Fibroblast of peridontal ligament (primary cell): ENCODE data around the gene WDR90.
"Not testable (repeated sequence)": the region's sequence is repeated elsewhere in the genome, so short reads cannot be mapped to it uniquely, and the experiment has no call there.

Source experiments
- DNase-seq: peaks from one replicate; pipeline ENCODE4 v3.0.0-alpha.2; 2010; ENCODE audit errors: extremely low read depth

The WDR90 gene

DNA sequence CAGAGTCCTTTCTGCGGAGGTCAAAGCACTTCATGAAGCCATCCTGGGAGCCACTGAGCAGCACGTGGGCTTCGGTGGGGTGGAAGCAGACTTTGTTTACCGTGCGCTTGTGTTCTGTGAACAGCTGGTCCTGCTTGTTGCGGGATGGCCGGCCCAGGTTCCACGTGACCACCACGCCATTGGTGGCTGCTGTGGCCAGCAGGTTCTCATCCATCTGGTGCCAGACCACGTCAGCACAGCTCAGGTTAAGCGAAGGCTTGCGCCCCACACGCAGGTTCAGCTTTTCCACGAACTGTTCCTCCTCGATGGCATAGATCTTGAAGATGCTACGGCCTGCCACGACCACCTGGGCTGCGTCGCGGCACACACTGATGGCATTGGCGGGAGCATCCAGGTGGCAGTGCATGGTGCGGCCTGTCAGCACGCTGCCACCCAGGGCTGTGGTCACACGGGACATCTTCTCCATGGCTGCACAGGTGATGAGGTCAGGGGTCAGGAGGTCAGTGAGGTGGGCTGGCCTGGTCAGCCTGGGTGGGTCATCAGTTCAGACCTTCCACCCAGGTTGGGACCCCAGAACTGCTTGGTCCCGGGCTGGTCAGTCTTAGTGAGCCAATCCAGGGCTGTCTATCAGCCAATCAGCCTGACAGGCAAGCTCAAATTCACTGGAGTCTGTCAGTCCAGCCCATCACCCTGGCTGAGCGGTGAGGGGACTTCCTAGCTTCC lies 40.2 kb downstream of the WDR90 start:
- DNase-seq: no peak

DNA sequence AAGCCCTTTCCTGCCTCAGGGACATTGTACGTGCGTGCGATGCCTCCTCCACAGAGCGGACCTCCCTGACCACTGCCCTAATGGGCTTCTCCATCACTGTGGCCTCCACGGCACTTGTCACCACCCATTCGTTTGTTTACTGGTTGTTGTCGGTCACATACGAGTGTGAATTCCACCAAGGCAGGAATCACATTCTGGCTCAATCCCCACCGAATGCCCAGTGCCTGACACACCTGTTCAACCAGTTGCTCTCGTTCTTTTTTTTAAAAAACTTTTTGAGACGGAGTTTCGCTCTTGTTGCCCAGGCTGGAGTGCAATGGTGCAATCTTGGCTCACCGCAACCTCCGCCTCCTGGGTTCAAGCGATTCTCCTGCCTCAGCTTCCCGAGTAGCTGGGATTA lies 42.1 kb downstream of the WDR90 start:
- not testable (repeated sequence) for DNase-seq

DNA sequence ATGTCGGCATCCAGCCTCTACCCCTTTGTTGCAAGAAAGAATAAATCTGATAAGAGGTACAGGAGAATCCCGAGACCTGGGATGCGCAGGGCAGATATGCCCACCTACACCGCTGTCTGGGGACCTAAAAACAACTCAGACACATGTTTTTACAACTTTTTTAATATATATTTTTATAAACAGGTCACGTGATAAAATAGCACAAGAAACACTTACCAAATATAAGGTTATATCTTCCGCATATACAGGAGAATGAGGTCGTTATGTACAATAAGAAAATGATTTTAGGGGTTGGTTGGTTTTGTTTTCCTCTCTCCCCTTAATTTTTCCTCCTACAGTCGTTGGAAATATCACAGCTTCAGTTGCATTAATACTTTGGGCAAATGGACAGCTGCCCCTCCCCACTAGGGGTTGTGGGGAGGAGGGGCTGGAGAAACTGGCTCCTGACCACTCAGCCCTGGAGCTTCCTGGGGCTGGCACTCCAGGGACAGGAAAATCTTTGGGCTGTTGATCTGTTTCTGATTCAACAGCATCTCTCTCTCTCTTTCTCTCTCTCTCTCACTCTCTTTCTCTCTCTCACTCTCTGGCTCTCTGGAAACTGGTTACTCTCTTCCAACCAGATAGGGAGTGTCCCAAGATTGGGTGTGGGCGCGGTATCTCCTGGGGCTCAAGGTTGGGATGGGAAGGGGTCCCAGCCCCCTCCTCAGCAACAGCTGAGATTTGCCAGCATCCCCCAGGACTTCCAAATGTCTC lies 43.4 kb downstream of the WDR90 start:
- no peak for DNase-seq

DNA sequence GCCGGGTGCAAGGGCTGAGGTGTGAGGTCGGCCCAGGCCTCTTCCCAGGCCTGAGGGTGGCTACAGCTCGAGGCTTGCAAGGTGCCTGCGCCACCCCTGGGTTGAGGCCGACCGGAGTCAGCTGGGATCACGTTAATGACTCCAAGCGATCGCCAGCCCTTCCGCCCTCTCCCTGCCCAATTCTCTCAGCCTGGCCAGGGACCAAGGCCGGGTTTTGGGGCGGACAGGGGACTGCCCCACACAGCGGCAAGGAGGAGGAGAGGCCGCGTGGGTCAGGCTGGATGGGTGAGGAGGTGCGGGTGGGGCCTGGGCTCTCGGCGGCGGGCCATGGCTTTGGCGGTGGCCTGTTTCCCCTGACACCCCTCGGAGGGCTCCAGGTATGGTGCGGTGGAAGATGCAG lies 44.2 kb downstream of the WDR90 start:
- DNase-seq: no peak

DNA sequence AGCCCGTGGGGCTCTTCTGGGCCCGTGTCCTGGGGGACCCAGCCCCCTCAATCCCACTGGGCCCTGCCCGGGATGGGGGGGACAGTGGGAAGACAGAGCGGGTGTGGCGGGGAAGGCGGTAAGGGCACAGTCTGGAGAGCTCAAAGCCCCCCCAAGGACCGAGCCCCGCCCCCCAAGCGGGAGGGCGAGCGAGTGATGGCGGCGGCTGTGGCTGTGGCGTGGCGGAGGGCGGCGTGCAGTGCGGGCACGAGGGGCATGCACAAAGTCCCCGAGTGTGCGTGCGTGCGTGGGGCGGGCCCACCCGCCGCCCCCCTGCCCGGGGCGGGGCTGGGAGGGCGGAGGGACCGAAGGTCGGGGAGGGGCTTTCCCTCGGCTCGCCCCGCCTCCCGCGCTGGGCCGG lies 44.6 kb downstream of the WDR90 start:
- no peak for DNase-seq

DNA sequence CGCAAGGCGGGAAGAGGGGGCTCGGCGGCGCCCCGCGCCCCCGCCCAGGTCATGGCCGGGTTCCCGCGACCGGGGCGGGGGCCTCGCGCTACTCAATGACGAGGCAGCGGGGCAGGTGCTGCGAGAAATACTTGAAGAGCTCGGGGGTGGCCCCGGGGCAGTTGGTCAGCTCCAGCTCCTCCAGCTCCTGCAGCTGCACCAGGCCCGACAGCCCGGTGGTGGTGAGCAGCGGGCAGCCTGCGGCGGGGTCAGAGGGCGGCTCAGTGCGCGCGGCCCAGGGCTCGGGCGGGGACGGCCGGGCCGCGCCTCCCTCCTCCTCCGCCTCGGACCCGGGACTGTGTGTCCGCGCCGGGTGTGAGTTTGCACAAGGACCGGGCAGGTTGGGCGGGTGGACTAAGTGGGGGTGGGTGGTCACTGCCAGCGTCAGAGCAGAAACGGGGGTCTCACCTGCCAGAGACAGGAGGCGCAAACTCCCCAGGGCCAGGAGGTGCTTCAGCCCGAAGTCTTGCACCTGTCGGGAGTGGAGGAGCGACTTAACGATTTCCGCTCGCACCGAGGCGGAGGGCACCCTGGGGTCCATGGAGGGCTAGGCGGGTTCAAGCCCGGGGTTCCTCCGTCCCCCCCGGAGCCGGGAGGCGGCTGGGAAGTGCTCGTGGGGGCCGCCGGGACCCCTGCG lies 45.2 kb downstream of the WDR90 start:
- DNase-seq: no peak

DNA sequence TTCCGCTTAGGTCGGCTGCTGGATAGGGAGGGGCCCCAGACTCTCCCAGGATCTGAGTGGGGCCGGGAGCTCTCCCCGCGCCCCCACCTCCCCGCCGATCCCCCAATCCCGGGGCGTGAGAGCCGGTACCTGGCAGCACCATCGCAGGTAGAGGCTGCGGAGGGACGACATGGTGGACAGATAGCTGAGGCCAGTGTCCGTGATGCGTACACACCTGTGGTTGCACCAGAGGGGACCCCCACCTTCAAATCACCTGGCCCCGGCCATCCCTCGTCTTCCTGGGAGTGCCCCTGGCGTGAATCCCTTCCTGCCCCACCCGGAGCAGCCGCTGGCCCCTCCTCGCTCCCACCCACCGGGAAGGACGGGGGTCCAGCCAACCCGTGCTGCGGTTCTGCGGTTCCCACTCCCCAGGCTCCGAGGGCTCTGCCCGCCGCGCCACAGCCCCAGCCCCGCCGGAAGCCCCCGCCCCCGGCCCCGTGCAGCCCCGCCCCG lies 45.7 kb downstream of the WDR90 start:
- no peak for DNase-seq

DNA sequence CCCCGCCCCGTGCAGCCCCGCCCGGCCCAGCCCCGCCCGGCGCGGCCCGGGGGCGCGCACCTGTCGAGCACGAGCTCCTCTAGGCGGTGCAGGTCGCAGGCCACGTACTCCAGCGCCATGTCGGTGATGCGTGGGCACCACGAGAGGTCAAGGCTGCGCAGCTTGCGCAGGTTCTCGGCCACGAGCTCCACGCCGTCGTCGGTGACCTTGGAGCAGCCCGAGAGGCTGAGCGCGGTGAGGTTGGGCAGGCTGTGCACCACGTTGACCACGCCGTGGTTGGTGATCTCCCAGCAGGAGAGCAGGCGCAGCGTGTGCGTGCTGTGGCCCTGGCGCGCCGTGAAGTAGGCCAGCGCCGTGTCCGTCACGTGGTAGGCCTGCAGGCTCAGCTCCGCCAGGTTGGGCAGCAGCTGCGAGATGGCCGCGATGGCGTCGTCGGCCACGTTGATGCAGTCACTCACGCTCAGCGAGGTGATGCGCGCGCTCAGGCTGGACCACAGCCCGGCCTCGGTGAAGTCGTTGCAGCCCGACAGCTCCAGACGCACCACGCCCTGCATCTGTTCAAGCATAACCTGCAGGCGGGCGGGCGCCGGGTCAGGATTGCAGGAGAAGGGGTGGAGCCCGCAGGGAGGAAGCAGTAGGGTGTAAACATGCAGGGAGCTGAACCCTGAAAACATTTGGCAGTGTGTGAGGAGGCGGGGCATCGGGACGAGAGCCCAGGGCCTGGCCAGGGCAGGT lies 46.4 kb downstream of the WDR90 start:
- DNase-seq: no peak

DNA sequence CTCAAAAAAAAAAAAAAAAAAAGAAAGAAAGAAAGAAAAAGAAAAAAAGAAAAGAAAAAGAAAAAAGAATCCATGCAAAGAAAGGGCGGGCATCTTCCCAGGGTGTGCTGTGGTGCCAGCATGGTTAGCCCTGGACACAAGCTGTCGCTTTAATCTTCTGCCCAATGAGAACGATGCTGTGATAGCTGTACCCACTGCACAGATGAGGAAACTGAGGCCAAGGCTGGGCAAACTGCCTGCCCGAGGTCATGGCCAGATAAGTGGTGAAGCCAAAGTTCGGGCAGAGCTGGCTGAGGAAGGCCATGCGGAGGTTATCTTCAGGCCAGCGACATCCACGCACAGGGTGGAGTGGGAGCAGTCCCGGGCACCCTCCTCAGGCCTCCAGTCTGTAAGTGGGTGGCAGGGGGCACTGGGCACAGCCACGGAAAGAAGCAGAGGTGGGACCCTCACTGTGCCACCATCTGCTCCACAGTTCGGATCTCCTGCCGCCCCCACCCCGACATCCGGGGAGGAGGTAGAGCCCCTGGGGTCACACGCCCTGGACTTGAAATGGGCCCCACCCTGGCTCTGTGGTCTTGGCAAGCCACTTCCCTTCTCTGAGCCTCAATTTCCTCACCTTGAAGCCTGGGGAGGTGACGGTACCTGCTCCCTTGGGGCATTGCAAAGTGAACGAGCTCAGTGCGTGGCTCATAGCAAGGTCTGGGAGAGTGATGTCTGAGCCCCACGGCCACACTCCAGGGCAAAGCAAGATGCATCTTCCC lies 49.9 kb downstream of the WDR90 start:
- DNase-seq: no peak

DNA sequence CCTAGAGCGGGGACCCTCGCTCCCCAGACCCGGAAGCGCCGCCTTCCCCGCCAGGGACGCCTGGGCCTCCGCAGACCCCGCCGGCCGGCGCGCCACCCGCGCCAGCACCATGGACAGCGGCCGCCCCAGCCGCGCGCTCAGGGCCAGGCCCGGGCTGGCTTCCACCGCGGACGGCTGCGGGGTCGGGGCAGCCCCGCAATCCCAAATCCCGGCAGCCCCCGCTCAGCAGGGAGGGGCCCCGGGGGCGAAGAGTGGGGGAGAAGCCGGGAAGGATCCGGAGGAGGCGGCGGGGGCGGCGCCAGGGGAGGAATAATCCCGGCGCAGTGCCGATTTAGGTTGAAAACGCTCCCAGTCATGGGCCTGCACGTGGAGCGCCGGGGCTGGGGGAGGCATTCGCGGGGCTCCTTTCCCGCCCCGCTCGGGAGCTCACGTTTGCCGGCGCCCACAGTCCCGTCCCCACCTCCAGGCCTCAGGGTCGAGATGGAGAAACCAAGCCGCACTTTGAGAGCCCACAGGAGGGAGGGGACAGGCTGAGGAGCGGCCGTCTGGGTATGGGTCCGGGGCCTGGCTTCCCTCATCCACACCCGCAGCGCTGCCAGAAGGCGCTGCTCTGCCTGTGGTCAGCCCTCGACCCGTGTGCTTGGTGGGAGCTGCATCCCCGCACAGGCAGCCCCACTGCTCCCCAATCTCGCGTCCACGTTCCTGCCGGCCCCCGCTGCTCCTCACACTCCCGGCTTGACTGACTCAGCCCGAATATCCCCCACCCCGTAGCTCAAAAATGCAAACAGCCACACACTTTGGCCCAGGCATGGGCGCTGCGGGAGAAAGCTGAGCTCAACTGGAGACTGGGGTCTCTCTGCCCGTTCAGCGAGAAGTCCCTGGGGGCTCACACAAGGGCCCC lies 51.8 kb downstream of the WDR90 start:
- DNase-seq: no peak

DNA sequence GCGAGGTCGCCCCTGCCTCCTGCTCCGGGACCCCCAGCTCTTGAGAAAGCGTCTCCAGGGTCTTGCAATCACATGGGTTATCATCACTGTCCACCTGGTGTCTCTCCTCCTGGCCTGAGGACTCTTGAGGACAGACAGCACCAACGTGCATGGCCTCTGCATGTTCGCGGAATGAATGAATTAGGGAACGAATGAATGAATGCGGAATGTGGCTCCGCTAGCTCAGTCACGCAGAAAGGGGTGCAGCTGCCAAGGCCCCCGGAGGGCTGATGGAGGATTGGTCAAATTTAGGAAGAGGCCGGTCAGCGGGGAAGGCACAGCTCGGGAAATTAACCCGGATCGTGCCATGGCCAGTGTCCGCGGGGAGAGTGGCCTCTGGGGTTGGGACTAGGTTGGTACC lies 53.2 kb downstream of the WDR90 start:
- no peak for DNase-seq

DNA sequence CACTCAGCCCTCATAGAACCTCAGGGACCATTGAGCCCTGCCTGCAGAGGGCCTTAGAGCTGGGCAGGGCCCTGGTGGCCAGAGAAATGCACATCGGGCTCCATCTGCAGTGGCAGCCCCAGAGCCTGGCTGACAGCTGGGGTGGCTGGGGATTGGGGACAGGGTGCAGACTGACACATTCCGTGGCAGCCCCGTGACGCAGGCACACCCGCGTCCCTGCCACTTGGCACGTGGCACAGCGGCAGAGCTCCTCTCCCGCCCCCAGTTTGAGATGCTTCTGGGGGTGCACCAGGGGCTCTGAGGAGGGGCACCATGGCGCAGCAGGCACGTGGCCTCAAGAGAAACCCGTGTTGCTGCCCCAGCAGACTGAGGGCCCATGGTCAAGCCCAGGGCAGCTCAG lies 54.2 kb downstream of the WDR90 start:
- no peak for DNase-seq

DNA sequence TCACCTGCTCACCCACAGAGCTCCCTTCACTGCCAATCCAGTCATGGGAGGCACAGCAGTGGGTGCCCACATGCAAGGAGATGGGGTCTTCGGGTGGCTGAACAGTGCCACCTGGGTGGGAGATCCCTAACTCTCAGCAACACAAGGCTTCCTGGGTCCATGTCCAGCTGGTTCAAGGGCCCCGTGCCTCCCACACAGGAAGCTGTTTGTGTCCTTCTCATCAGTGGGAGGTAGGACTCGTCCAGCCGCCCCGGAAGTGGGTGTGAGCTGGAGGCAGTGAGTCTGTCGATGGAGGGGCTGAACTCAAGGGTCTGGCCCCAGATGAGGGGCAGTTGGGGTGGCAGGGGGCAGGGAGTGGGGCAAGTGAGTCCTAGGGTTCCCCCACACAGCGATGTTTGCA lies 54.9 kb downstream of the WDR90 start:
- no peak for DNase-seq

DNA sequence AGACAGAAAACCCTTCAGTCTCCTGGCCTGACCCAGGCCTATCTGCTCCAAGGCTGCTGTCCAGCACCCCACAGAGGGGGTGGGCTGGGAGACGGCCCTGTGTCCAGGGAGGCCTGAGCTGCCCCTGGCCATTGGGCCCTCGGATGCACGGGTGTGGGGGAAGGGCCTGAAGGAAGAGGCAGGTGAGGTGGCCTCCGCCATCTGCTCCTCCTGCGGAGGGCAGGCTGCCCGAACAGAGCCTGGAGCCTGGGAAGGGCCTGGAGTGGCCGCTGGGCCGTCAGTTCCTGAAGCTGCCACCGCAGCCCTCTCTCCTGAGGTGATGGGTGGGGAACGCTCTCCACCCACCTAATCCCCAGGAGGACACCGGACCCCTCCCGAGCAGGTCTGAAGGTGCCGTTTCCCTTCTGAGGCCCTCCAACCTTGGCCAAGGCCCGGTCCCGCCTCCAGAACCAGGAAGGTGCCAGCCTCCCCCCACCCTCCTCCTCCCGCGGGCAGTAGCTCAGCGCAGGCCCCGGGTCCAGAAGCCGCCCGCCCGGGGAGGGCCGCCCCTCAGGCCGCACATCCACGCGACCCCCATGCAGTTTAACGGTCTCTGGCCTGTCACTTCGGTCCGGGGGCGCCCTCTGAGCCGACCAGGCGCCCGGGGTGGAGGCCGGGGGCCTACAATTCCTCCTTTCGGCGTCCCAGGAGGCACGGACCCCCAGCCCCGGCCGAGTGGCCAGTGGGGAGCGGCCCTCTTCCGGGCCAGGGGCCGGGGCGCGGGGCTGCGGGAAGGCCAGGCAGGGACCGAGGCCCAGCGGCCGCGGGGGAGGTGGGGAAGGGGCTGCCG lies 55.6 kb downstream of the WDR90 start:
- no peak for DNase-seq

DNA sequence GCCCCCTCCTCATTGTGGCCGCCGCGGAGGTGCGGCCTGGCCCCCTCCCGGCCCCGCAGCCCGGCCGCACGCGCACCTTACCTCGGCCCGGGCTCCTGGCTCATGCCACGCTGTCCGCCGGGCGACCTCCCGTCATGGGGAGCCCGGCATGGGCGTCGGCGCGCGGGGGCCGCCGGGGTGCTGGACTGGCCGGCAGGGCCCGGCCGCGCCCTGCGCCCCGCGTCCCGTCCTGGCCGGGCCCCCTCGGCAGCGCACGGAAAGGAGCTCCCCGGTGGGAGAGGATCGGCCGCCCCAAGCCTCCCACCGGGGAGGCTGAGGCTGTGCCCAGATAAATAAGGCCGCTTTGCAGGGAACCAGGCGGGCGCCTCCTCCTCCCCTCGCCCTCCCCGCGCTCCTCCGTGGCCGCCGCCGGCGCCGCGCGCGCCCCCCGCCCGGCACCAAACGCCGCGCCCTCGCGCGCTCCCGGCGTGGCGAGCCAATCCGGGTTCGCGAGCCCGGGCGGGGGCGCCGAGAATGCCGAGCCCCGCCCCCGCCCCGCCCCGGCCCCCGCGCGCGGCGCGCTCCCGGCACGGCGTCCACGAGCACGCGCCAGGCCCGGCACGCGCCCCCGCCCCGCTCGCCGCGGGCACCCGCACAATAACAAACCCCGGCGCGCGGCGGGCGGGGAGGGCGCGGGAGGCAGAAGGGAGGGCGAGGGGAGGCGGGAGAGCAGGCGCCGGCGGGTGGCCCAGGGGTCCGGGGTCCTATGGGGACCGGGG lies 56.4 kb downstream of the WDR90 start, which contains the start of gene FBXL16:
Gene FBXL16, minus strand, starts transcription at position 371 of the 758 bp plus-strand sequence. CDS start 8,396 bp downstream, outside the sequence.
- no peak for DNase-seq

DNA sequence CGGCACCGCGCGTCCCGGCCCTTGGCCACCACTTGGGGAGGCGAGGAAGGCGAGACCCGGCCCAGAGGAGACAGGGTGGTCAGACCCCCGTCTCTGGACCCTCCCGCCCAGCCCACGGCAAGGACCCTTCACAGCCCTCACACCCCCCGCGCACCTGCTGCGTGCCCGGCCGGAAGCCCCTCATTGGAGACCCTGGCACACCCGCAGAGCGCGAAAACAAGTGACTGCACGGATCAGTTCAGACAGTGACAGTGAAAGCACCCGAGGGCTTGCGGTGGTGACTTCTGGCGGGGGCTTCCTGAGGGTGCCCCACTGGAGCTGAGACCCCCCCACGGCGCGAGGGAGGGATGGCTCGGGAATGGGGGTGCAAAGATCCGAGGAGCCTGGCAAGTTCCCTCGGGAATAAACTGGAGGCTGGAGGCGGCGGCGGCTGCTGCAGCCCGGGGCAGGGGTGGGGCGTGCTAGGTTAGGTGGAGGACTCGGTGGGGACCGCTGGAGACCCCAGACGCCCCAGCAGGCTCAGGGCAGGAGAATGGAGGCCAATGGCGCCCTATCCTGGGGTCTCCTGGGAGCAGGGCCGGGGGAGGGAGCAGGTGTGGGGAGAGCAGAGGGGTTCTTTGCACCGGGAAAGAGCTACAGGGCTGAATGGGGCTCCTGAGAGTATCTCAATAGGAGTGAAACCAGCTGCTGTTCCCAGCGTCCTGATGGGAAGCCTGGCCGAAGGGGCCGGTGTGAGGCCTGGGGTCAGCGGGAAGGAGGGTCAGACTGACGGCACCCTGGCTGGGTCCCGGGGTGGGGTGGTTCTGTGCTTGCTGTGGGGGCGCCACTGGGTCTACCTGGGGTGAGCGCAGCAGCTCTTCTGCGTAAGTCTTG lies 57.3 kb downstream of the WDR90 start:
- DNase-seq: no peak

DNA sequence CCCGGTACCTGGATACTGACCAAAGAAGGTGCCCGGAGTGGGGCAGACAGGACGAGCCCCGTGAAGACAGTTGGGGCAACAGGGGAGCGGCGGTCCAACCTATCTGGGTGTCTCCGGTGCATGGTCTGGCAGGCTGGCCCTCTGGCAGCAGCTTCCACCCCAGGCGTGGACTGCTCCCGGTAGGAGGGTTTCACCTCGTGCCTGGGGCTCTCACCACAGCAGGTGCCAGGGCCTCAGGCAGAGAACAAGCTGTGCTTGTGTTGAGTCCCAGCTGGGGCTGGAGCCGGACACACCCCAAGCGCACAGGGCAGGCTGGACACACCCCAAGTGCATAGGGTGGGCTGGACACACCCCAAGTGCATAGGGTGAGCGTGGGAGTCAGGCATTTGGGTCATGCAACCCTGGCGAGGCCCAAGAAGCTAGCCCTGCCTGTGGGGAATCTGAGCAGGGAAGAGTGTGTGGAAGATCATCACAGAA lies 57.9 kb downstream of the WDR90 start:
- DNase-seq: no peak
